Measurements from ENCODE around the gene MEGF11.

MEGF11 gene

GRCh38 chr15:66165856-66166255, 87.7 kb downstream of the MEGF11 start:
- DNase-seq, result no peak

DNA sequence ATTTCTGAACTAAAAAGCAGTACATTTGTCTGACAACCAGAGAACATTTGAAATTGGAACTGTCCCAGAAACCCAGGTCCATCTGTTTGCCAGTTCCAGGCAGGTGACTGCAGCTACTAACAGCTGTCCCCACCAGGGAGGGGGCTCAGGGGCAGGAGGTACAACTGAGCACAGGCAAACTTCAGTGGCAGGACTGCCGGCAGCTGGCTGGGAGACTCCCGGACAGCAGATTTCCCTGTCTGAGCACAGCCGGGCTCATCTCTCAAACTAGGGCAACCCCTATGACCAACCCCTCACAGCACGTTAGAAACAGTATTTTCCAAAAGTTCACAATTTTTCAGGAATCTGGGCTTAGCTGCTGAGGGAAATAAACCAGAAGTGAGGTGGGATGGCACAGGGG, 88.8 kb downstream of the MEGF11 start:
- no peak for DNase-seq

DNA sequence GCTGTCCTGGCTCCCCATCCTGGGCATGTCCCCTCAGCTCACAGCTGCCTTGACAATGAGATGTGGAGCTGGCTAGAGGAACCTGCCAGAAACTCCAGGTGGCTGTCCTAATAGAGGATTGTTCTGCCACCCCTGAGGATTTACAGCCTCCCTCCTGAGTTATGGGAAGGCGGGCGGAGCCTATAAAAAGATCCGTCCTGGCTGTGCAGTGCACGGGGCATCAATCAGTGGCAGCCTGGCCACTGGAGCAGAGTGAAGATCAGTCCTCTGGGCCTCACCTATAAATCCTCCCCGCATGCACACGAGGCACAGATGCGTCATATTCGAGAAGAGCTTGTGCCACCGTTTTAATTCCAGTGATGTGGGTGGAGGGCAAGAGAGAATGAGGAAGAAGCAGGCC, 90.0 kb downstream of the MEGF11 start:
- no peak for DNase-seq

DNA sequence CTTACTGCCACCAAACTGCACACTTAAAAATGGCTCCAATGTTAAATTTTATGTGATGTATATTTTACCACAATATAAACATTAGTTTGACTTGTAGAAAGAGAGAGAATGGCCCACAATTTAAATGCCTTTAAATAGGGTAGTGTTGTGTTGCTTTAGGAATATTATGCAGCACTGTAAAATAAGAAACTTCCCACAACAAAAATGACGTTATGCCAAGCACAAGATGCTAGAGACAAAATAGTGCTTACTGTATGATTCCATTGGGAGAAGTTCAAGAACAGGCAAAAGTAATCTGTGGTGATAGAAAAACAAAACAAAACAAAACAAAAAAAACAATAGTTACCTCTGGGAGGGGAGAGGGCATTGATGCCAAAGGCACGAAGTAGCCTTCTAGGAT, 91.3 kb downstream of the MEGF11 start:
- DNase-seq, result no peak

DNA sequence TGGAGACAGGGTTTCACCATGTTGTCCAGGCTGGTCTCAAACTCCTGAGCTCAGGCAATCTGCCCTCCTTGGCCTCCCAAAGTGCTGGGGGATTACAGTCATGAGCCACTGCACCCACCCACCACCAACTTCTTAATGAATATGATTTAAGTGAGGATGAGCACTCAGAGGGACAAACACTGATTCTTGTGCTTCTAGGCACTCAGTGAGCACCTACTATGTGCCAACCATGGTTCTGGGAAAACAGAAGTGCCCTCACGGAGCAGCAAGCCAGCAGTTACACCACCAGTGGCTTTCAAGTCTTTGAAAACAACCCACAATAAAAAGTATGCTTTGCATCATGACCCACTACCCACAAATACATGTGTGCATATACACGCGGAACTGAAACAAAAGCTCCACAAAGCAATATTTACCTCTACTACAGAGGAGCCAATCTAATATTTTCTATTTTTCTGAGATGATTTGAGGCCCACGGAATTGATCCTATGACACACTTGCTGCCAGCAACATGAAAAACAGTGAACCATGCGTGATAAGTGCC, 91.9 kb downstream of the MEGF11 start:
- no peak for DNase-seq

GRCh38 chr15:66161108-66161507, 92.4 kb downstream of the MEGF11 start:
- DNase-seq, result no peak

DNA sequence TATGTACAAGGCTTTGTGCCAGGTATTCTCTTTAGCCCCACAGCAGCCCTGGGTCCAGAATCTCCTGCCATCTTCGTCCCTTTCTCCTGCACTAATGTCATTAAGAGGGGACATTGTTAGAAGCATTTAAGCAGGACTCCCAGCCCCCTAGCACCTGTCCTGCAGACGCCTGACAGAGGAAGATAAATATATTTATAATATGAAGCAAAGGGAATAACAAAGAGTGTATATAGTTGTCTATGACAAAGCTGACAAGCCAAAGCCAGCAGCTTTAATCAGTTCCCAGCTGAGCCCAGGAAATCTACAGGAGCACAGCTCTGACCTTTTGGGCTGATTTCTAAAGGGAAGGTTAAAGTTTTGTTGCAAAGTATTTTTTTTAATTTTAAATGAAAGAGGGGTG, 96.0 kb downstream of the MEGF11 start:
- no peak for DNase-seq

DNA sequence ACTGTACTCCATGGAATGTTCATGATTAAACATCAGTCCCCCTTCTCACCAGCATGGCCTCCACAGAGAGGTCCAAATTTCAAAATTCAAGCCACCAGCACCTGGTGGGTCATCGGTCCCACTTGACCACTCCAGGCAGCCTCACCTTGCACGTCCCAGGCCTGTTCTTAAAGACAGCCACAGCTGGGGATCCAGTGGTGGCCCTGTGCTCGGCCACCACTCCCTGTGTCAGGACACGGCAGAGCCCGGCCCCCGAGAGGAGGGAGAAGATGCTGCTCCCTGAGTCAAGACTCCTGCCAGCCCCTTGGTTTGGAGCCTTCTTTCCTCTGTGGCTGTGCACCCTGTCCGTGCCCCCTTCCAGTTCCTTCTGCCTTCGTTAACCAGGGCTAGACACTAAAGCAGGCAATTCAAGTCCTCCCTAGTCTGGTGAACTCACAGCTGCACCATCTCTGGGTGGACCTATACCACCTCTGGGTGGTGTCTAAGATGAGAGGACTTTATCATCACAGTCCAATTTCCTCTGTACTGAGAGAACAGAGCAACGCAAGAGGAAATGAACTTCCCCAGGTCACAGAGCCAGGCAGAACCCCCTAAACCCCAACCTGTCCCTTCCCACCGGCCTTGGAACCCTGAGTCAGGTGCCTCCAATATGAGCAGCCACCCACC, 97.1 kb downstream of the MEGF11 start:
- no peak for DNase-seq

- DNase-seq, result no peak
Observed at GRCh38 chr15:66155065-66155464, 98.5 kb downstream of the MEGF11 start.

DNA sequence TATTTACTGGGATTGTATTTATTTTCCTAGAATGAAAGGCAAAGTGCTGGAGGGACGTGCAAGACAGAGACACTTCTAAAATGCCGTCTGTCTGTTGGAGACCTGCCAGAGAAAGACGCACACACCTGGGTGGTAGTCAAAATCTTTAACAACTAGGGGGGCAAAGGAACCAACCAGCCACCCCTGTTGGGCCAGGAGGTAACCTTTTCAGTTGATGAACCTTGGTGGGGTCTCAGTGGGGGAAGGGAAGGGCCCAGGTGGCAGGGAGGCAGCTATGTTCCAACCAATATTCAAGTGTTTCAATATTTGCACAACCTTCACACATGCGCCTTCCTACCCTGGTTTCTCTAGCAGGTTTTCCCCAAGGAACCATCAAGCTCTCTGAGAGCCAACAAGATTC, 99.0 kb downstream of the MEGF11 start:
- no peak for DNase-seq

DNA sequence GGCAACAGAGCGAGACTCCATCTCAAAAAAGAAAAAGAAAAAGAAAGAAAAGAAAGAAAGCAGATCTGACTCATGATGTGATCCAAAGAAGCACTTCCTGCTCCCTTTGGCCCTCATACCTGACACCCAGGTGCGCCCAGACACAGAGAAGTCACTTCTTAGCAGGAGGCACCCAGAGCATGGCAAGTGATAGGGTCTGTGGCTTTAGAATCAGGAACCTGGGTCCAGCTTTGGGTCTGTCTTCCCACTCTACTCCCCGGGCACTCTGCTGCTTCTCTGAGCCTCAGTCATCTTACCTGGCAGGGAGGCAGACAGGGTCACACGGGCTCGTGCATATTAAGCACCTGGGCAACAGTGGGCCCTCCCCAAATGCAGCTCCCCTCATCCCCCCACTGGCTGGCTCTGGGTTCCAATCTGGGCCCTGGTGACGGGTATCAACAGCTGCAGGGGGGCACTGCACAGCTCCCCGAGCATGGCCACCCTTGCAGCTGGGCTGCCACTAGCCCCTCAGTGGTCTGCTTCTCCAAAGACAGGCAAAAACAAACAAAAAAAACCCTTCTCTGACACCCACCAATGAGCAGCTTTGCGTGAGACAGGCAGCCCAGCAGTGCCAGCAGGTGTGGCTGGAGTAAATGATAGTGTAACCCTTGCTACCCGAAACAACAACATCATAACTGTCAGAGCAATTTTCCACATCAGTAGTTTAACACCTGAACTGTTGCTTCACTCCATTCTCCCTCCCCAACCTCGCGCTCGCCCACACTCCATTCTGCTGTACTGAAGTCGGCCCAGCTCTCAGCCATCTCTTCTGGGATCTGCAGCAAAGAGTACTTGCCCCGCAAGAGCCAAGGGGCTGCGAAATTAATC, 99.8 kb downstream of the MEGF11 start:
- DNase-seq, result no peak

- no peak for DNase-seq
Observed at GRCh38 chr15:66152650-66153049, 100.9 kb downstream of the MEGF11 start.

GRCh38 chr15:66151809-66152208, 101.7 kb downstream of the MEGF11 start:
- DNase-seq, result no peak

DNA sequence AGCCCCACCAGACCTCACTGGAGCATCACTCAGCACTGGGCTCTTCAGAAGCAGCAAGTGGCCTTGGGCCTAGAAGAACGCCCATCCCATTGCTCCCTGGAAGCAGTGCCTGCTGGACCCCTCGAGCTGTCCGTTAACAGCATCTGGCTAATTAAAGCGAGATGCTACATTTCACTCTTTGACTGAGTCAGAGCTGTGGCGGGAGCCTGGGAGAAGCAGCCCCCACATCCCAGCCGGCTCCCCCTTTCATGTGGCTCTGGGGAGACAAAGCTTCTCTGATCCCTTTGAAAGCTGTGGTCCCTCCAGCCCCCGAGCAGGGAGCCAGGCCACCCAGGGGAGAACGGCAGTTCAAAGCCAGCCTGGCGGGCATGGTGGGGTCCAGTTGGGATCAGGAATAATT, 103.7 kb downstream of the MEGF11 start:
- no peak for DNase-seq

DNA sequence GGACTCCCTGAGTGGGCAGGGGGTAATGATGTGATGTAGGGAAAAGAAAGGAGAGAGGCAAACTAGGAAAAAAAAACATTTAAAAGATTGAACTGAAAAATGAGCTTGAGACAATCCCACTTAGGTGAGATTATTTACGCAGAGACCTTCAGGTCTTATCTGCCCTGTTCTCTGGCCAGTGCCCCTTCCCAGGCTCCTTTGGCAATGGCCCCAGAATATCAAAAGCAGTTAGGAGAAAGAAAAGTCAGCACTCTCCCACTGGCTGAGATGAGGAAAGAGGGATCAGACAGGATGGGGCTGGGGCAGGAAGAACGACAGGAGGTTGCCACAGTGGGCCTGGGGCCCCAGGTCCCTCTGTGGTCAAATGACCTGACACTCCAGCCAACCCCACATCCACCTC, 105.4 kb downstream of the MEGF11 start:
- DNase-seq, result no peak

DNA sequence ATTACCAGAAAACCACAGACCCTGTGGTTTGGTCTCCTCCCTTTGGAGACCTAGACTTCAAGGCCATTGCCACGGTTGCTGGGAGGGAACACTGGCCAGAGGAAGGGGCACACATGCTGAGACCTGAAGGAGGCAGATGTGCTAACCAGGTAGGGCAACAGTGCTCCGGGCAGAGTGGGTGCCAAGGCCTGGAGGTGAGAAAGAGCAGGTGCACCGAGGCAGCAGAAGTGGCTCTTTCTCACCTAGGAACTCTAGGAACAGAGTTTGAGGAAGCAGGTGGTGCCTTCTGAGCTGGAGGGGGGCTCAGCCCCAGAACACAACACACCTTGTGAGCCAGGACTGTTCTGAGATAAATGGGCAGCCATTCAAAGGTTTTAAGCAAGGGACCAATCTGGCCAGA, 106.1 kb downstream of the MEGF11 start:
- no peak for DNase-seq

DNA sequence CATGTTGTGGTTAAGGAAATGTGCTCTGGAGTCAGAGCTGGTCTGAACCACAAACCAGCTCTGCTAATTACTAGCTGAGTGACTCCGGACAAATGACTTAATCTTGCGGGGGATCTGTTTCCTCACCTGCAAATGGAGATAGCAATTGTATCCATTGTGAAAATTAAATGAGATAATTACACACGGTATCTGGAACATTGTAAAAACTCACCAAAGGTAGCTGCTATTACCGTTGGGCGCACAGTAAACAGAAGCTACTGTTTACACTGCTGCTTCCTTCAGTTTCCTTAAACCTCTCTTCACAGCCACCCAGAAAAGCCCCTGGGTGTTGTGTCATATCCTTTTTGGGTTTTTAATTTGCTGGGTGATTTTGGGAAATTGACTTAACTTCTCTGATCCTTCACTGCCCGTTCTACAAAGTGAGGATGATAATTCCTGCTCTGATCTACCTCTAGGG, 107.8 kb downstream of the MEGF11 start:
- DNase-seq, result no peak

GRCh38 chr15:66144978-66145725, 108.4 kb downstream of the MEGF11 start:
- DNase-seq, result no peak

DNA sequence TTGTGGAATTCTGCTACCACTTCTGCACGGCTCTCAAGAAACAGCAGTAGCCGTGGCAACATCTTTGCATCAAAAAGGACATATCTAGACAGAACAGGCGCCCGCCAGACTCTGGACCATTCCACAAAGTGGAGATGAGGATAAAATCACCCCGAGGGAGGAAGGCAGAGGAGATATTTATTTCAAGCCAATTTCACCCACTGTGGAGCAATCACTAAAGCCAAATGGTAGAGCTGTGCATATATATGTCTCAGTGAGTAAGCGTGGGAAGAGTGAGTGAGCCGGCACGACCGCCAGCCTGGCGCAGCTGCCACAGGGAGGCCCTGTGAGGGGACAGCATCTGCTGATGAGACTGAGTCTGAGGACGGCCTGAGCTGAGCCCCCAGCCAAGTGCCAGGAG, 111.3 kb downstream of the MEGF11 start:
- DNase-seq, result no peak

- no peak for DNase-seq
Observed at GRCh38 chr15:66139591-66140207, 113.9 kb downstream of the MEGF11 start.

DNA sequence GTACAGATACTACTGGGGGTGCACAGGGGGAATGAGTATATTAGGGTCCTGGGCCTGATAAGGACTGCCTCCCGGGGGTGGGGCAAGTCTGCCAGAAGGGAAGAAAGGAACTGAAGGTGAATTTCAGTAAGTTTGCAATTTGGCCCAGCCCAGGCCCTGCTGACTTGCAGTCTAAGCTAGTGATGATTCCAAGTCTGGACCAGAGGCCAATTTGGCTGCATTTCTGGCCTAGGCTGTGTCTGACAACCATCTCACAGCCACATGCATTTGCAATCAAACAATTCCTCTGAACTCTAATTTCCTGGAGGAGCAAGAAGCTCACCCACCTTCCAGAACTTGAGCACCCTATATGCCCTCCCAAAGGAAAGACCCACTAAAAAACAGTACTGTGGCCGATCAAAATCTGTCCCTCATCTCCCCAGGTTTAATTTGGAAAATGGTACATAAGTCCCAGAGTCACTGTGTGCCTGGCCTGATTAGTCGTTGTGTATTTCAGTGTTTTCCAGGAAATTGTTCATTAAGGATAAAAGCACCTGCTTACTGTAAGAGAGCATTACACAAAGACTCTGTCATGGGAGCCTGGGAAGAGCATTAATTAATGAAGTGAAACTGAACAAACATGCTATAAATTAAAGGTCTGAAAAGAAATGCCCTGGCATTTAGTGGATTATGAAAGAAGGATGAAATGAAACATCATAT, 114.5 kb downstream of the MEGF11 start:
- DNase-seq, result no peak

- DNase-seq, result no peak
Observed at GRCh38 chr15:66138096-66138783, 115.3 kb downstream of the MEGF11 start.

All from activated CD8-positive, alpha-beta memory T cell treated with anti-CD3 and anti-CD28 coated beads for 24 hours (primary cell).